GM21528 (cell line): ENCODE results near the gene FOXL2NB.

ENCODE experiments used
- ATAC-seq: cut with Tn5 transposase; IDR thresholded peaks from one replicate; pipeline ENCODE4 v1.9.1; 2021; ENCODE audit warnings: mild to moderate bottlenecking, moderate library complexity; ENCODE audit not compliant: unreplicated experiment, low FRiP score

The FOXL2NB gene

GRCh38 chr3:138944929-138945708, 1.9 kb upstream of the FOXL2NB start:
- ATAC-seq = no peak

GRCh38 chr3:138945709-138946662, 1.0 kb upstream of the FOXL2NB start:
- ATAC-seq = no peak

GRCh38 chr3:138947495-138948121, 591 bp downstream of the FOXL2NB start:
- ATAC-seq = no peak

GRCh38 chr3:138948371-138949001, 1.5 kb downstream of the FOXL2NB start:
- no peak for ATAC-seq

GRCh38 chr3:138949002-138949418, 2.0 kb downstream of the FOXL2NB start:
- no peak for ATAC-seq

GRCh38 chr3:138949445-138950005, 2.5 kb downstream of the FOXL2NB start:
- no peak for ATAC-seq

- ATAC-seq = no peak
Observed at GRCh38 chr3:138950006-138950644, 3.1 kb downstream of the FOXL2NB start.

GRCh38 chr3:138950701-138951100, 3.7 kb downstream of the FOXL2NB start:
- no peak for ATAC-seq

GRCh38 chr3:138960417-138960852, 13.4 kb downstream of the FOXL2NB start:
- ATAC-seq = no peak

GRCh38 chr3:138962854-138963560, 16.0 kb downstream of the FOXL2NB start:
- no peak for ATAC-seq

GRCh38 chr3:138964264-138964663, 17.2 kb downstream of the FOXL2NB start:
- no peak for ATAC-seq

GRCh38 chr3:138964923-138965322, 17.9 kb downstream of the FOXL2NB start:
- ATAC-seq = no peak

GRCh38 chr3:138971766-138972320, 24.8 kb downstream of the FOXL2NB start:
- ATAC-seq = no peak

GRCh38 chr3:138972941-138973340, 25.9 kb downstream of the FOXL2NB start:
- no peak for ATAC-seq

- no peak for ATAC-seq
Observed at GRCh38 chr3:138974462-138974861, 27.4 kb downstream of the FOXL2NB start.

GRCh38 chr3:138975351-138975750, 28.3 kb downstream of the FOXL2NB start:
- no peak for ATAC-seq

- no peak for ATAC-seq
Observed at GRCh38 chr3:138976047-138976446, 29.0 kb downstream of the FOXL2NB start.

- no peak for ATAC-seq
Observed at GRCh38 chr3:138984816-138985215, 37.8 kb downstream of the FOXL2NB start.

GRCh38 chr3:138985932-138986331, 38.9 kb downstream of the FOXL2NB start:
- ATAC-seq = no peak
